Measurements from ENCODE around the gene ITCH. TPM values are rescaled to one million over a fixed set of nuclear protein-coding genes. Genes with fewer than 3 reads are reported as not detected.

The ITCH gene
- total RNA-seq, 1 donor from 2014 or later, result 66.3 TPM

- Mint-ChIP-seq H3K27me3 (no peaks in the 10 kb centered on the region), H3K36me3 (ENCODE audit: low read depth) (peaks cover 42% of the 10 kb centered on the region), H3K4me3 (no peak overlapping the region), H3K9me3 (no peaks in the 10 kb centered on the region), H3K27ac (no peak overlapping the region), H3K4me1 (peaks cover 25% of the 10 kb centered on the region)
- ChIA-PET CTCF (no interaction called here), POLR2A (no interaction called here)
- no peak for DNase-seq
- no peak for ATAC-seq (ENCODE audit: low read depth)
- intact Hi-C loops (cut with micrococcal nuclease), result no loop called here
- no peak for TF ChIP-seq CTCF (IDR thresholded peaks at IDR 0.05)
These were observed 178.8 kb downstream of the ITCH start for GRCh38 chr20:34541917-34542316.

GRCh38 chr20:34542439-34542838 is 179.4 kb downstream of the ITCH start:
- intact Hi-C loops (cut with micrococcal nuclease), result no loop called here
- H3K27me3 Mint-ChIP-seq, result no peaks in the 10 kb centered on the region
- no peak overlapping the region for H3K4me3 Mint-ChIP-seq
- no peaks in the 10 kb centered on the region for H3K9me3 Mint-ChIP-seq
- TF ChIP-seq CTCF (IDR thresholded peaks at IDR 0.05), result no peak
- ChIA-PET CTCF (no interaction called here), POLR2A (no interaction called here)
- DNase-seq (no peak), ATAC-seq (ENCODE audit: low read depth) (no peak)
- no peak overlapping the region for H3K27ac Mint-ChIP-seq
- peaks cover 25% of the 10 kb centered on the region for H3K4me1 Mint-ChIP-seq
- peaks cover 37% of the 10 kb centered on the region for H3K36me3 Mint-ChIP-seq (ENCODE audit: low read depth)

- ATAC-seq (ENCODE audit: low read depth), result no peak
- H3K4me3 Mint-ChIP-seq, result no peak overlapping the region
- POLR2A ChIA-PET, result no interaction called here
These were observed 180.5 kb downstream of the ITCH start for GRCh38 chr20:34543463-34544056.

GRCh38 chr20:34544109-34544796 is 181.2 kb downstream of the ITCH start:
- H3K27ac Mint-ChIP-seq, result no peak overlapping the region
- no peak for DNase-seq
- peaks cover 25% of the 10 kb centered on the region for H3K4me1 Mint-ChIP-seq
- no peaks in the 10 kb centered on the region for H3K27me3 Mint-ChIP-seq
- intact Hi-C loops (cut with micrococcal nuclease), result no loop called here
- H3K4me3 Mint-ChIP-seq, result no peak overlapping the region
- ChIA-PET CTCF (interaction anchor here (1.6 kb wide), 1 partner anchor 19 kb away, joined by 4 read pairs; no protein-coding TSS in a partner anchor), POLR2A (interaction anchor here (0.6 kb wide), 1 partner anchor 52 kb away, joined by 3 read pairs; no protein-coding TSS in a partner anchor)
- no peaks in the 10 kb centered on the region for H3K9me3 Mint-ChIP-seq
- H3K36me3 Mint-ChIP-seq (ENCODE audit: low read depth), result peaks cover 30% of the 10 kb centered on the region
- ATAC-seq (ENCODE audit: low read depth), result no peak
- no peak for TF ChIP-seq CTCF (IDR thresholded peaks at IDR 0.05)

More at GRCh38 chr20:34543463-34544056, 180.5 kb downstream of the ITCH start:
- no peaks in the 10 kb centered on the region for H3K9me3 Mint-ChIP-seq
- no peak for DNase-seq
- peaks cover 33% of the 10 kb centered on the region for H3K36me3 Mint-ChIP-seq (ENCODE audit: low read depth)
- CTCF ChIA-PET, result interaction anchor here (1.6 kb wide), 1 partner anchor 20 kb away, joined by 4 read pairs; no protein-coding TSS in a partner anchor
- H3K4me1 Mint-ChIP-seq, result peaks cover 25% of the 10 kb centered on the region
- intact Hi-C loops (cut with micrococcal nuclease), result no loop called here
- H3K27ac Mint-ChIP-seq, result no peak overlapping the region
- no peak for TF ChIP-seq CTCF (IDR thresholded peaks at IDR 0.05)
- H3K27me3 Mint-ChIP-seq, result no peaks in the 10 kb centered on the region

GRCh38 chr20:34546751-34547181 is 183.7 kb downstream of the ITCH start:
- H3K4me1 Mint-ChIP-seq, result peaks cover 18% of the 10 kb centered on the region
- no peaks in the 10 kb centered on the region for H3K9me3 Mint-ChIP-seq
- ChIA-PET POLR2A (no interaction called here), CTCF (no interaction called here)
- ATAC-seq (ENCODE audit: low read depth) (no peak), DNase-seq (no peak)
- no peak overlapping the region for H3K4me3 Mint-ChIP-seq
- no peak overlapping the region for H3K27ac Mint-ChIP-seq
- no peak for TF ChIP-seq CTCF (IDR thresholded peaks at IDR 0.05)
- intact Hi-C loops (cut with micrococcal nuclease), result no loop called here
- H3K27me3 Mint-ChIP-seq, result no peaks in the 10 kb centered on the region
- peaks cover 9% of the 10 kb centered on the region for H3K36me3 Mint-ChIP-seq (ENCODE audit: low read depth)
